Measurements from ENCODE around the gene CACNB2. TPM values are rescaled to one million over a fixed set of nuclear protein-coding genes. Genes with fewer than 3 reads are reported as not detected.
A peak's percentile ranks its signal among the peaks of the same experiment; 100 is the strongest.
"Not testable (repeated sequence)": the region's sequence is repeated elsewhere in the genome, so short reads cannot be mapped to it uniquely, and the experiment has no call there.

Gene CACNB2
- total and polyA plus RNA-seq, 4 donors = 0.90 to 23.9 (median 3.7) TPM

- H3K27ac ChIP-seq (ENCODE audit: low read depth in 1 of 2, low read length in 1 of 2) = no peak overlapping the region
- H3K9me3 ChIP-seq (ENCODE audit: control insufficient read depth in 4 of 4, insufficient read depth in 3 of 4, low read length in 3 of 4) = peaks cover 0 to 4% (median 0%) of the 10 kb centered on the region in 4 donors
- WGBS, 2 donors = 96 to 97% methylated on average over 5 of the region's 5 CpGs
- no peak for TF ChIP-seq CTCF (IDR thresholded peaks at IDR 0.05; ENCODE audit: control extremely low read depth, extremely low read depth)
- DNase-seq (no peak), ATAC-seq (ENCODE audit: insufficient read depth, low FRiP score) (no peak)
- H3K9ac ChIP-seq (ENCODE audit: insufficient read depth in 1 of 2, low read length in 2 of 2) = no peak overlapping the region
- H3K4me1 ChIP-seq (ENCODE audit: control insufficient read depth in 5 of 5, insufficient read depth in 5 of 5, low read length in 5 of 5) = peaks cover 0 to 15% (median 4%) of the 10 kb centered on the region in 5 donors
- no peak overlapping the region for H3K4me3 ChIP-seq
- H3K36me3 ChIP-seq (ENCODE audit: control insufficient read depth in 4 of 4, insufficient read depth in 4 of 4, low read length in 4 of 4) = no peaks in the 10 kb centered on the region
- no peaks in the 10 kb centered on the region for H3K27me3 ChIP-seq (ENCODE audit: control insufficient read depth in 3 of 3, insufficient read depth in 3 of 3, low read length in 2 of 3)
These were observed 65.0 kb downstream of the CACNB2 start for GRCh38 chr10:18205098-18205834.

- H3K27ac ChIP-seq (ENCODE audit: low read depth in 1 of 2, low read length in 1 of 2); H3K9ac ChIP-seq (ENCODE audit: insufficient read depth in 1 of 2, low read length in 2 of 2); H3K9me3 ChIP-seq (ENCODE audit: control insufficient read depth in 4 of 4, insufficient read depth in 3 of 4, low read length in 3 of 4); H3K36me3 ChIP-seq (ENCODE audit: control insufficient read depth in 4 of 4, insufficient read depth in 4 of 4, low read length in 4 of 4); ATAC-seq (ENCODE audit: insufficient read depth, low FRiP score); DNase-seq; H3K4me3 ChIP-seq; H3K27me3 ChIP-seq (ENCODE audit: control insufficient read depth in 3 of 3, insufficient read depth in 3 of 3, low read length in 2 of 3): not testable (repeated sequence)
- H3K4me1 ChIP-seq (ENCODE audit: control insufficient read depth in 5 of 5, insufficient read depth in 5 of 5, low read length in 5 of 5) = peaks cover 0 to 13% (median 0%) of the 10 kb centered on the region in 5 donors
- WGBS, 2 donors = 95 to 97% methylated on average over 3 of the region's 3 CpGs
These were observed 68.0 kb downstream of the CACNB2 start for GRCh38 chr10:18208186-18208585.

GRCh38 chr10:18209241-18209640, 69.0 kb downstream of the CACNB2 start:
- Histone ChIP-seq H3K4me3 (no peak overlapping the region), H3K27ac (ENCODE audit: low read depth in 1 of 2, low read length in 1 of 2) (no peak overlapping the region), H3K4me1 (ENCODE audit: control insufficient read depth in 5 of 5, insufficient read depth in 5 of 5, low read length in 5 of 5) (peaks cover 0 to 6% (median 0%) of the 10 kb centered on the region in 5 donors), H3K27me3 (ENCODE audit: control insufficient read depth in 3 of 3, insufficient read depth in 3 of 3, low read length in 2 of 3) (no peaks in the 10 kb centered on the region), H3K9ac (ENCODE audit: insufficient read depth in 1 of 2, low read length in 2 of 2) (no peak overlapping the region), H3K36me3 (ENCODE audit: control insufficient read depth in 4 of 4, insufficient read depth in 4 of 4, low read length in 4 of 4) (no peaks in the 10 kb centered on the region), H3K9me3 (ENCODE audit: control insufficient read depth in 4 of 4, insufficient read depth in 3 of 4, low read length in 3 of 4) (peaks cover 0 to 4% (median 0%) of the 10 kb centered on the region in 4 donors)
- DNase-seq (peak in 1 of 3 donors; percentile 41), ATAC-seq (ENCODE audit: insufficient read depth, low FRiP score) (no peak)
- no peak for TF ChIP-seq CTCF (IDR thresholded peaks at IDR 0.05; ENCODE audit: control extremely low read depth, extremely low read depth)
- WGBS, 2 donors = 24 to 30% methylated on average over 2 of the region's 2 CpGs

- Histone ChIP-seq H3K27me3 (ENCODE audit: control insufficient read depth in 3 of 3, insufficient read depth in 3 of 3, low read length in 2 of 3) (no peaks in the 10 kb centered on the region), H3K4me1 (ENCODE audit: control insufficient read depth in 5 of 5, insufficient read depth in 5 of 5, low read length in 5 of 5) (peaks cover 0 to 7% (median 4%) of the 10 kb centered on the region in 5 donors), H3K9me3 (ENCODE audit: control insufficient read depth in 4 of 4, insufficient read depth in 3 of 4, low read length in 3 of 4) (peaks cover 0 to 4% (median 0%) of the 10 kb centered on the region in 4 donors), H3K9ac (ENCODE audit: insufficient read depth in 1 of 2, low read length in 2 of 2) (no peak overlapping the region), H3K4me3 (no peak overlapping the region), H3K36me3 (ENCODE audit: control insufficient read depth in 4 of 4, insufficient read depth in 4 of 4, low read length in 4 of 4) (no peaks in the 10 kb centered on the region), H3K27ac (ENCODE audit: low read depth in 1 of 2, low read length in 1 of 2) (no peak overlapping the region)
- no peak for DNase-seq
- TF ChIP-seq CTCF (IDR thresholded peaks at IDR 0.05; ENCODE audit: control extremely low read depth, extremely low read depth) = no peak
- ATAC-seq (ENCODE audit: insufficient read depth, low FRiP score) = no peak
- WGBS, 2 donors = 29 to 32% methylated on average over 2 of the region's 2 CpGs
These were observed 70.5 kb downstream of the CACNB2 start for GRCh38 chr10:18210711-18211110.

All from lung (tissue), 12 donors.